H1 (cell line): Measurements from ENCODE around the gene INCENP. TPM values are rescaled to one million over a fixed set of nuclear protein-coding genes. Genes with fewer than 3 reads are reported as not detected.

Experiments
- GTF2F1 ChIP-seq: IDR thresholded peaks from 2 replicates; pipeline ENCODE4 v1.6.1; 2012; ENCODE audit warnings: low read depth, low read length, improper control_type of control experiment, borderline replicate concordance
- RXRA ChIP-seq: IDR thresholded peaks from 2 replicates; pipeline ENCODE4 v1.6.1; 2011; ENCODE audit warnings: low read depth, mild to moderate bottlenecking, low read length, moderate library complexity; ENCODE audit not compliant: insufficient read depth
- SIN3A ChIP-seq, 2 experiments: IDR thresholded peaks in 1 of 2; conservative IDR thresholded peaks in 1 of 2; 2 replicates each; pipeline ENCODE4 v1.6.1; 2011 to 2012; ENCODE audit warnings: low read length in 2 of 2, improper control_type of control experiment in 1 of 2, low read depth in 1 of 2, mild to moderate bottlenecking in 1 of 2
- SIRT6 ChIP-seq: IDR thresholded peaks from one replicate; pipeline ENCODE4 v1.7.1; 2012; ENCODE audit warnings: low read length, inconsistent platforms
- TCF12 ChIP-seq: IDR thresholded peaks from 2 replicates; pipeline ENCODE4 v1.6.1; 2011; ENCODE audit warnings: low read depth, mild to moderate bottlenecking, low read length
- polyA plus RNA-seq, 7 experiments: library from polyadenylated mRNA; depleted of rRNA in 3 of 7; stranded (reverse) in 5 of 7; unstranded in 2 of 7; fragments of >200 nt in 5 of 7; fragments of 200-250 nt in 2 of 7; gene quantifications; 1 replicate in 5 of 7; 2 replicates in 1 of 7; 4 replicates in 1 of 7; pipeline versions ENCODE4 v1.2.1 to v1.2.3, GENCODE V29; 2011 to 2013; ENCODE audit warnings: missing spikeins in 2 of 7, mixed read lengths in 2 of 7
- total RNA-seq: library from RNA; stranded (reverse); fragmentation: NEBNext Ultra II Directional; extraction: Animal tissue kit (Norgen Biotek cat#: 25700); gene quantifications from 2 replicates; pipeline ENCODE4 v1.2.1, GENCODE V29; 2021

The INCENP gene
- total and polyA plus RNA-seq, 2 of the 8 experiments (the other 6 are each of a cell fraction or from before 2014, with no cell fraction given), result 25.4 to 132 TPM

DNA sequence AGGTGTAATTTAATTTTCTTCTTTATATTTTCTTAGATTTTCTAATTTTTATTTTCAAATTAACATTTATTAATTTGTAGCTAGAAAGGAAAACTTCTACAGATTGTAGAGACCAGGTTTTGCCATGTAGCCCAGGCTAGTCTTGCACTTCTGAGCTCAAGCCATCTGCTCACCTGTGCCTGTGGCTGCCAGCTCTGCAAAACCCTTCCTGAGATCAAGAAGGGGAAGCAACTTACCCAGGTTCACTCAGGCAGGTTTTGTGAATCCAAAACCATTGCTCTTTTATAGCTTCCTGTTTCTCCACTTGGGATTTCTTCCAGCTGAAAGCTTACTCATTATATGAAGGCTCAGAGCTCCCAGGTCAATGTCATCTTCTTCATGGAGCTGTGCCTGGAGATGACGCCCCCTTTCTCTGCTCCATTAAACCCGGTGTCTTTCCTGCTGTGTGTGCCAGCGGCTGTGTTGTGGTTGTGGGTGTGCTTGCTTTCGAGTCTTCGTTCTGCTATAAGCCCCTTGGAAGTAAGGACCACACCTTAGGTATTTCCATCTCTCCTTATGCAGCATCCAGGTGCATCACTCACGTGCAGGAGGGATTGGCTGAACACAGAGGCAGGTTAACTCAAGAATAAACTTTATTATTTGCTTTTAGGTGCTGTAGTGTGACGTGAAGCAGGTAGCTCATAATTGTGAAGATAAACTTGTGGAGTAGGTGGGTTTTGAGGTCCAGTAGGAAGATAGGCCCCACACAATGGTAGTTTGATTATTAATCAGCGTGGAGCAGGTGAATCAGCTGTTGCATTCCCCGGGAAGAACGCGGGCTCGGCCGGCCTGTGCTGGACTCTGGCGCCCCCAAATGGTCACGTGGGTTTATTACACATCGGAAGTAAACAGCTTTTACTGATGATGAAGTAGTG lies 42.2 kb upstream of the INCENP start (continued):
- TF ChIP-seq GTF2F1 (no peak), SIN3A (conservative IDR thresholded peaks at IDR 0.05 in 1 of 2, IDR thresholded peaks at IDR 0.05 in 1 of 2; ENCODE audit: low read depth in 1 of 2, low read length in 2 of 2) (peak in 1 of 2 experiments; percentile 51; a peak in 1 of 4 replicates), RXRA (no peak), SIRT6 (no peak), TCF12 (no peak)
